PC-9 (cell line): ENCODE data around the gene LPAR1.

Experiments
- EZH2 ChIP-seq: fragments of 200-600 bp; sonication (generic); IDR thresholded peaks from 2 replicates; pipeline ENCODE4 v1.8.0; 2017; ENCODE audit warnings: antibody characterized with exemption, low read depth
- TF ChIP-seq, protein P1 (sequence below): fragments of 200-600 bp; sonication (generic); conservative IDR thresholded peaks from 2 replicates; pipeline ENCODE4 v1.6.1; 2017; ENCODE audit warnings: mixed run types, antibody characterized with exemption, mild to moderate bottlenecking, moderate library complexity

DNA sequence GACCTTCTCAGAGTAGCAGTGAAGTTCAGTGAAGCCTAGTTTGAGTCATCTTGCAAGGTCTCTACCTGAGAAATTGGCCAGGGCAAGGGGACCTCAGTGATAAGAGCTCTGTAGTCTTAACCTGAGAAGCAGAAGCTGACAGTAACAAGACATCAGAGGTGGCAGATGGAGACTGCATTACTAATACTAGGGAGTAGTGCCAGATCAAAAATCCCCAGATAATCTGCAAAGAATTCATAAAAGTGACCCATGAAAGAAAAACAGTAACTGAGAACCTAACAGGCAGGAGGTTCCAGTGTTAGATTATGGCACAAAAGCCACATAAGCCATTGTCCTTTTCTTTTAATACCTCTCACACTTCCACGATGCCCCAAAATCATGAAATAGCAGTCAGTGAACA lies 194.1 kb downstream of the LPAR1 start:
- TF ChIP-seq, protein P1, sequence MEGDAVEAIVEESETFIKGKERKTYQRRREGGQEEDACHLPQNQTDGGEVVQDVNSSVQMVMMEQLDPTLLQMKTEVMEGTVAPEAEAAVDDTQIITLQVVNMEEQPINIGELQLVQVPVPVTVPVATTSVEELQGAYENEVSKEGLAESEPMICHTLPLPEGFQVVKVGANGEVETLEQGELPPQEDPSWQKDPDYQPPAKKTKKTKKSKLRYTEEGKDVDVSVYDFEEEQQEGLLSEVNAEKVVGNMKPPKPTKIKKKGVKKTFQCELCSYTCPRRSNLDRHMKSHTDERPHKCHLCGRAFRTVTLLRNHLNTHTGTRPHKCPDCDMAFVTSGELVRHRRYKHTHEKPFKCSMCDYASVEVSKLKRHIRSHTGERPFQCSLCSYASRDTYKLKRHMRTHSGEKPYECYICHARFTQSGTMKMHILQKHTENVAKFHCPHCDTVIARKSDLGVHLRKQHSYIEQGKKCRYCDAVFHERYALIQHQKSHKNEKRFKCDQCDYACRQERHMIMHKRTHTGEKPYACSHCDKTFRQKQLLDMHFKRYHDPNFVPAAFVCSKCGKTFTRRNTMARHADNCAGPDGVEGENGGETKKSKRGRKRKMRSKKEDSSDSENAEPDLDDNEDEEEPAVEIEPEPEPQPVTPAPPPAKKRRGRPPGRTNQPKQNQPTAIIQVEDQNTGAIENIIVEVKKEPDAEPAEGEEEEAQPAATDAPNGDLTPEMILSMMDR, result no peak
- no peak for TF ChIP-seq EZH2
